HG03571 (cell line): ENCODE data around the gene MICAL3.

Source experiments
- ATAC-seq: cut with Tn5 transposase; IDR thresholded peaks from one replicate; pipeline ENCODE4 v1.9.1; 2021; ENCODE audit not compliant: unreplicated experiment

The MICAL3 gene

DNA sequence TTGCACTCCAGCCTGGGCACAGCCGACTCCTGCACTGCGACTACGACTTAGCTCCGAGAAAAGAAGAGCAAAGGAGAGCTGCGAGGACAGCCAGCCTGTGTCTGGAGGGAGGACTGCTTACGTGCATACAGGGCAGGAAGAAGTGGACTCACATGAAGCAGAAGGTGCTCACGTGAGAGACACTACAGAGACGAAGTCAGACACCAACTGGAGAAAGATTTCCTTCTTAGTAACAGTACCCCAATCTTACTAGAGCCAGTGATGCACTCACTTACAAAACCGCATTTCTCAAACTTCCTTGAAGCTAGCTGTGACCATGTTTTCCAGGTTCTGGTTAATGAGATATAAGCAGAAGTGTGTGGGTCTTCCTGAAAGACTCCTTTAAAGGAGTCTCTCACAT is 67.7 kb downstream of the MICAL3 start:
- no peak for ATAC-seq

DNA sequence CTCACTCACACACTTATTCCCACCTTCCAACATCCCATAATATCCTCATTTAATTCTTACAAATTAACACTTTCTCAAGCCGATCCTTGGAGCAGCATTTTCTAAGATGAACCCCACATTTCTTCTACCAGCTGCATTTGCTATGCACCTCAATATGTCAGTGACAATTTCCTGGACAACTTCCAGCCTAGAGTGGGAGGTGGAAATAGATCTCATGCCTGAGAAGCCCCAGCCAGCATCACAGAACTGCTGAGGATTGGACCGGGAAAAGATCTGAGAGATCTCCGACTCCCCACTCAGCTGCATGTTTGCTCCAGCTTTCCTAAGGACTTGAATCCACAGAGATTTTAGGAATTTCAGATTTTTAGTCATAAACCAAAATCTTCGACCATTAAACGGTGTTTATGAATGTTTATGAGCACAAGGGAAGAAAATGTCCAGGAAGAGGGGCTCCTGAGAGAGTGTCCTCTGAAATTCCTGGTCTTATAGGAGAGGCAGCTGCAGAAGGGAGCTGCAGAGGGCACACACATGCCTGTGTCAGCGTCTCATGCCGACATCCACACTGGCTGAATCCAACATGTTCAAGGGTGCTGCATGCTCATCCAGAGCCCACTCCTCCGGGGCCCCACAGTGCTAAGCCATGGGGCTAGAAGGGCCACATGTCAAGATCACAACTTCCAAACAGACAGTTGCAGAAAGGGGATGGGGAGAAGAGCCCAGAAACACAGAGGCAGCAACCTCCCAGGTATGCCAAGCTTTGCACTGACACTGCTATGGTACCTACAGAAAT is 68.6 kb downstream of the MICAL3 start:
- no peak for ATAC-seq

DNA sequence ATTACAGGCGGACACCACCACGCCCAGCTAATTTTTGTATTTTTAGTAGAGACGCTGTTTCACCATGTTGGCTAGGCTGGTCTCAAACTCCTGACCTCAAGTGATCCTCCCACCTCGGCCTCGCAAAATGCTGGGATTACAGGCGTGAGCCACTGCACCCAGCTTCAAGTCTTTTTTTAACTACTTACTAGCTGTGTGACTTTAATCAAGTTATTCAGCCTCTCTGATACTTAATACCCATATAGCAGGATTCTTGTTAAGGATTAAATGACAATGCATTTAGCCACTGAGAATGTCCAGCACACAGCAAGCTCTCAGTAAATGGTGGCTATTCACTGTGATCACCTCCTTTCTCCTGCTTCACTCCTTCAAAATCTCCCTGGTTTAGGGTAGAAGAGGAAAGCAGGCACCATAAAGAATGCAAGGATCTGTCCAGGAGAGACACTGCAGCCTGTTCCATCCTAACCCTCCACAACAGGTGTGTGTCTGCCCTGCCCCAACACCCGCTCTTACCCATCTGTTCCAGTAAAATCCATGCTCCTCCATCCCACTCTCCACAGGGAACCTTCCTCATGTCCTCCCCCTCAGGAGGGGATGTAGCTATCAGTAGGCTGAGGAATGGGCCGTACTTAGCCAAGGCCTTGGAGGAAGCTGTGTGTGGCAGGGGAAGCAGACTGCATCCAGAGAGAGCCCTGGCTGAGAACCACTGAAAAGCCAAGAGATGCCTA is 69.3 kb downstream of the MICAL3 start:
- ATAC-seq: no peak

DNA sequence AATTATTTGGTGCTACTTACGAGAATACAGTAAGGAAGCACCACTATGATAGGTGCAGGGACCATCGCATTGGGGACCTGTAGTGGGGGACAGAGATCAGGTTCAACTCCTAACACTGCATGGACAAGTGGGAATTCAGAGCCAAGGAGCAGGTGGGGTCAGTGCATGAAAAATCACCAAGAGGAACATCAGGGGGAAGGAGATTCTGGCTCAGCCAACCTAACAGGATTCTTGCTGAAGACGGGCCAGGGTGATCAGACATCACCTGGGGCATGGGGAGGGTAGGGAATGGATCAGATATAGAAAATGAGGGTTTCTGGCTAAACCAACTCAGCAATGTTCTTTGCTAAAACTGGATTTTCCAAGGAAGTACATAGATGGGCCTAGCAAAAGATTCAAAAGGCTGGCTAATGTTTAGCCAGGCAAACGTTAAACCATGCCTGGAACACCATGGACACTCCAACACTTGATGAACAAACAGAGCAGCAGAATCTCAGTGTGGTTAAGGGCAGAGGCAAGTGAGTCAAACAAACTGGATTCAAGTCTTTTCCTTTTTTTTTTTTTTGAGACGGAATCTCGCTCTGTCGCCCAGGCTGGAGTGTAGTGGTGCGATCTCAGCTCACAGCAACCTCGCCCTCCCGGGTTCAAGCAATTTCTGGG is 70.0 kb downstream of the MICAL3 start:
- no peak for ATAC-seq

DNA sequence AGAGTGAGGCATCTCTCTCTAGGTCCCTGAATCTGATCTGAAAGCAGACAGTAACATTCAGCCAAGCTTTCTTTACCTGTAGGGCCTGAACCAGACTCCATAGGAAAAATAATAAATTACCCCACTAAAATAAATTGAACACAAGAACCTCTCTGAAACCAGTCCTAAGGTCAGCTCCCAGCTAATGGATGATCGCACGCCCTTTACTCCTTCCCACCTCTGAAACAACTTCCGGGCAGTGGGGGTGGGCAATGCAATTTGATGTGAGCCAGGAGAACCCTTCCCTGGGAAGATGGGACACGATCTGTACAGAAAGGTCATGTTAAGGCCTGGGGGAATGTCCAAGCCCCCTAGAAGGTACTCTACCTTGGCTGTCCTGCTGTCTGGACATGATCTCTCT is 71.2 kb downstream of the MICAL3 start:
- no peak for ATAC-seq

DNA sequence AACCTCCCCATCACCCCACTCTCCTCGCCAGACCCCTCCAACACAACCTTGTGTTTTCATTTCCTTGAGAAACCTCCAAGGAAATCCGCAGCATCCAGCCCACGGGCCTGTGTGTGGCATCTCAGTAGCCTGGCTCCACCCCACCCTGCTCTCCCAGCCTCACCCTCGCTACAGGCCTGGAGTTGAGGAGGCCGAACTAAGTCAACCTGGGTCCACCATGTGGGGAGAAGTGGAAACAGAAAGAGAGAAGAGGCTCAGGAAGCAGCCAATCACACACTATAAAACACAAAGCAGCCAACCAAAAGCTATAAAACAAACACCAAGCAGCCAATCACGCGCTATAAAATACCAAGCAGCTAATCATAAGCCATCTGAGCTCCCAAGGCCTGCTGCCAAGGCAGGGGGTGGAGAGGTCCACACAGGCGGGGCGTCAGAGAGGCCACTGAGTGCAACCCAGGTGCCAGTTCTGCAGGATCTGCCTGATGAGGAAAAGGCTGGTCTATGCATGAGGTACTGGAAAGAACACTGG is 72.0 kb downstream of the MICAL3 start:
- ATAC-seq: no peak

DNA sequence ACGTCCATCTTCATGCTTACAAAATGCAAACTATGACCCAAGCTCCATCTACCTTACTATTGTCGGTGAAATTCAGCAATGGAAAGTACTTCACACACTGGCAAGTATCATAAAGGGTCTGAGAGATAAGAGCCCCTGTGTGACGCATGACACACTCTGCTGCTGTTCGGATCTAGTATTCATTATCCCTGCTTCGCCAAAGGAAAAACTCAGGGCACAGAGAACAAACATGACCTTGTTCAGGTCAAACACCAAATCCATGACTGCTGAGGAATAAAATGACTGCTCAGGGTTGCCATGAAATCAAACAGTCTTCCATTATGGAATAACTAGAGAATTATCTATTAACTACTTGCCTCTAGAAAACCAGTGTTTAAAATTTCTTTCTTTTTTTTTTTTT is 73.0 kb downstream of the MICAL3 start:
- no peak for ATAC-seq

DNA sequence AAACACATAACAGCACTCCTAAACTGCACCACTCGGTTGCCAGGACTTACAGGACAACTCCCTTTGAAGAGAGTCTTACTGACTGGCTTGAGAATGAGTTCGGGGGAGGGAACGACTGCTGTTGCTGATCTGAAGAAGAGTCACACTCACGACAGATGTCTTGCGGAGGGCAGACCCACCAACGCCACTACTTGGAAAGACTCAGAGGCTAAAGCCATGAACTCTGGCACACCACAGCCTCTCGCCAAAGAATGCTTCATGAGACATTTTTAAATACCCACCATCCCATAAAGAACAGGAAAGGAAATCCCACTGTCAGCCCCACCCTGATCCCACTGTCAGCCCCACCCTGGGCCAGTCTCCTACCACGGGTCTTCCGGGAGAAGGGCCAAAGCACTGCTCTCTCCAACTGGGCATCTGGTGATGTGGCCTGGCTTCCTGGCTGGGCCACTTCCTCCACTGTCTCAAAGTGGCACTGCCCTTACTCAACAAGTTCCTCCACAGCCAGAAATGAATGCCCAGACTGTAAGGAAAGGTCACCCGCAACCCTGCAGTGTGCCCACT is 73.6 kb downstream of the MICAL3 start:
- ATAC-seq: no peak

DNA sequence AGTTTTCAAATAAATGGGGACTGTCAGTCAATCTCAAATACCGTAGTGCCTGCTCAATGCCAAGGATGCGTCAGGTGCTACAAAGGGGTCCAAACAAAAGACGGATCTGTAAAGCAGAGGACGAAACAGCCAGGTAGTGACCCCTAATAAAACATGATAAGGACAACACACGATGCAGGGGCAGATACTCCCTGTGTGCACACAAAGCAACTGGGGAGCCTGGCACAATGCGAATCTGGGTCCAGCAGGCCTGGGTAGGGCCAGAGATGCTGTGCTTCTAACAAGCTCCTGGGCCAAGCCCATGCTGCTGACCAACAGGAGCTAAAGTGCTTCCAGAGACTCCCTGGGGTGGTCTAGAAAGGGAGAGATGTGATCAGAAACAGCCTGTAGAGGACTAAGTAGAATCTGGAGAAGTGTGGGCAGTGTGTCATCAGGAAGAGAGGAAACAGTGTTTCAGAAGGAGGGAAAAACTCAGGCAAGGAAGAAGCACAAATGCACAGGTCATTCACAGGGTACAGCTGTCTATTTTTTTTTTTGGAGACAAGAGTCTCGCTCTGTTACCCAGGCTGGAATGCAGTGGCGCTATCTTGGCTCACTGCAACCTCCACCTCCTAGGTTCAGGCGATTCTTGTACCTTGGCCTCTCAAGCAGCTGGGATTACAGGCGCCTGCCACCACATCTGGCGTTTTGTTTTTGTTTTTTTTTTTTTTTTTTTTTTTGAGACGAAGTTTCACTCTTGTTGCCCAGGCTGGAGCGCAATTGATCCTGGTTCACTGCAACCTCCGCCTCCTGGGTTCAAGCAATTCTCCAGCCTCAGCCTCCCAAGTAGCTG is 74.5 kb downstream of the MICAL3 start:
- no peak for ATAC-seq

DNA sequence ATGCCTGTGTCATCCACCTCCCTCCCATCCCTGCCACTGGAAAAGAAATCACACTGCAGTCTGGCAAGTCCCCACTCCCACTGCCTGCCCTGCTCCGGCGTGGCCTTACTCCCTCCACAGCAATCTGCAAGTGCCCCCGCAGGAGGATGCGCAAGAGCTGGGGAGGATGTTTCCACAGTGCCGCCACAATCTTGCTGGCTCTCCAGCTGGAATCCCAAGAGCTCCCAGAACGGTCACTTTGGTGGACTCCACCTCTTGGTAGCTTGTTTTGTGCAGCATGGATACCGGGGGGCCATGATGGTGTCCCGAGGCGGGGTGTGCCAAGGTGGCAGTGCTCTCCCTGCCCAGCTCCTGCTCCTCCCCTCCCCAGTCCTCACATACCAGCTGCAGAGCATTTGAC is 76.3 kb downstream of the MICAL3 start:
- no peak for ATAC-seq

DNA sequence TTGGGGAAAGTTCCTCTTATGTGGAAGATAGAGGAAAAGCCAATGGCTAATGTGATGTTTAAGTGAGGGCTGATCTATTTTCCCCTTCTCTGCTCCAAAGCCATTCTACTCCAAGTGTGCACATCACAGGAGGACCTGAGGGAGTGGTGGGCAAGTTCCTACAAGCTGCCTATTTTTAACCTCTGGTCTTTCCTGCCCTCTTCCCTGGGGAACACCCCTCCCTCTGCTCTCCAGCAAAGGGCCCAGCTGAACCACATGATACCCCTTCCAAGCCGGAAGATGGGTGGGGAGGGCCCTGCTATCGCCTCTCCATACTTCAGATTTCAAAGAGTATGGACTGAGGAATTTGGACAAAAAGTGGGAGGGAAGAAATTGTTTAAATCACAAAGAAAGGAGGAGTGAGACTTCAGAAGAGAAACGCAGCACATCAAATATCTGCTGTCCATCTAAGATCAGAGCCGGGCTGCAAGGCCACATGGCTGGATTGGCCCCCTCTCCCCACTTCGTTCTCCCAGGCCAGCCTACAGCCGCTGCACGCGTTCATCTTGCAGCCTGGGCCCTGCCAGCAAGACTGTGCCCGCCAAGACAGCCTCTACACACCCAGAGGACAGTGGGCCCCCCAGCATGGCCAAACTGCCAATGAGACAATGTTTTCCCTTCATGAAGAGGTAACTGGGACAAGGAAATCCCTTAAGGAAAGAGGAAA is 77.5 kb downstream of the MICAL3 start:
- no peak for ATAC-seq

DNA sequence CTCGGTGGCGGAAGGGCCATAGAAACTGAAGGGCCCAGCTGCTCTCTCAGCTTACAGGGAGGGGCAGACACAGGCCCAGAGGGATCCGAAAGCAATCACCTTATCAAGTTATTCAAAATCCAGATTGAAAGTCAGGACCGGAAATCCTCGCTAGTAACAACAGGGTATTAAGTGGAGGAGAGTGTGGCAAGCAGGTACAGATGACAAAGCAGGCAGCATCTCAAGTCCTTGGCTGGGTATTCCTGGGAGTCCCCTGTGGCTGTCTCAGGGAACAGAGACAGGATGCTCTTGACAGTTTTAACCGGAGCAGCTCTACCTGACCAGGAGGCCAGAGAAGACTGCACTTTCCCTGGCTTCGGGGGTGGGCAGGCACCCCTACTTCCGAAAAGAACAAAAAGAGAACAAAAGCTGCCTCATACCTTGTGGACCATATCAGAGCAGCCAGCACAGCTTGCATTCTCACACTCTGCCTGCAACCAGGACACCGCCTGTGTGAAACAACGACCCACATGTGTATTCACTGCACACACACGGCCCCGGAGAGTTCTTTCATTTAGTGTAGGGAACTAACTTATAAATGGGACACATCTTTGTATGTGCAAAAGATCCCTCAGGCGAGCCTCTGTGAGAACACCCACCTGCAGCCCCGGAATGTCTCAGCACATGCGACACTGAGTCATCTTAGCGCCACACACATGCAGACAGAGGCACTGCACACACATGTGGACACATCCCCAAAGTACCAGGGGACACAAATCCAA is 78.3 kb downstream of the MICAL3 start:
- ATAC-seq: no peak

DNA sequence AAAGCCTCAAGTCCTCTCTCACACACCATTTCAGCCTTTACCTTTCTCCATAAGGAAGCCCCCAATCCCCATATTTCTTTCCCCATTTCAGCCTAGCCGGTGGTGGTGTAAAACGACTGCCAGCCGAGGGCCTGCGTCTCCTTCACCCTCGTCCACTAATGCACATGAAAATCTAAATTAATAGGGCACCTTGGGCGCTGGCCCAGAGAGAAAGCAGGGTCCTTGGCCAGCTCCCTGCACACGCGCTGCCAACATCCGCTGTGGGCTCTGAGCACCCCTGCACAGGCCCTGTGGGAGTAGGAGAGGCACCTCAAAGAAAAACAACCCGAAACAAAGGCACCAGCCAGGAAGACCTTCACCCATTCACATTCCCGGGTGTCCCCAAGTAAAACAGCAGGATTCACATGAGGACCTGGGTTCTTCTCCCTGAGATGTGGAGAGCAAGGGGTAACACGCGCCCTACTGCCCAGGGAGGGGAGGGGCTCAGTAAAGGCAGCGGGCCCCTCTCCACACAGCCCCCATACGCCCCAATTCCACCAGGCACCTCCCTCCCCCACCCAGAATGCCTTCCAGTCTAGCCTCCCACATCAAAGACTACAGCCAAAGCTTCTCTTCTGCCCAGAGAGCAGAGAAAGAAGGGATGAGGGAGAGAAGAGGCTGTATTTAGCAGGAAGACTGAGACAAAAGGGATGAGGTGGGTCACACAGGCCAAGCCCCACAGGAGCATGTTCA is 79.0 kb downstream of the MICAL3 start:
- no peak for ATAC-seq

DNA sequence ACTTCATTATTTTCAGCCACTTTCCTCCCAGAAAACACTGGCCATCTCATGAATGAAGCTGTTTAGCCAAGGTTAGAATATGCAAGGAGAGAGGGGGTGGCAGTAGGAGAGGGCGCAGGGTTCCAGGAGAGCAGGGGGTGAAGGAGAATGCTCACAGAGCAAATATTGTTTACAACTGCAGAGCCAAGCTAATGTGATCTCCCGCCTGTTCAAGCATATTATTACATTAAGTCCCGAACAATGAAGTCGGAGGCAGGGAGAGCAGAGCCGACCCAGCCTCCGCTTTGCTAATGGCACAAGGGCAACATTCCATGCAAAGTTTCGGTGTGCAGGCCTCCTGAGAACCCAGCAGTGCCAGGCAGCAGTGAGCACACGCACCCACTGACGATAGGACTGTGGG is 80.1 kb downstream of the MICAL3 start:
- no peak for ATAC-seq

DNA sequence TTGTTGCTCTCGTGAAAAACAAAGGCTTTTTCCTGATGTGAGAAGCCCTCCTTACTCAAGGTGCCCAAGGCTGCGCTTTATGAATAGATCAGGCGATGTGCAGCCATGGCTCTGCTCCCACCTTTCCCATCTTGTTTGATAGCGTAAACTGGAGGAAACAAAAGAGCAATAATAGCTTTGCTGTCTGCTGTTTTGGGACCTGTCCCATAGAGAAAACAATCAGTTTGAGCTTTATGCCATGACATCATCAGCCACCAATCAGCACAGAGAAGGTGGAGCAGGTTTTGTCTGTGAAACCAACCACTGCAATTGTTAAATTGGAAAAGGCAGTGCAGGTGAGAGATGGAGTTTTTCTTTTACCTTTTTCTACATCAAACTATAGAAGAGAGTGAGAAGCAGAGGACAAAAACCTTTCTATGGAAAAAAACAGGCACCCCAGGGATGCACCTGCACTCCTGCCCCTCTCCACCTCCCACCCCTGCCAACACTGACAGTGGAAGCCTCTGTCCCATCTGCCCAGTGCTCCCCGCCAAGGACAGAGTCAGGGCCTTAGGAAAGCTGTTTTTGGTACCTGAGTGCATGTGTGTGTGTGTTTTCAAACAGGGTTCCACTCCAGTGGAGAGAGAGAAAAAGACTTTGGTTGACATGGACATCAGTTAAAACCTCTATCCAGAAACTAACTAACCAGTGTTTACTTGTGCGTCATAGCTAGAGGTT is 80.7 kb downstream of the MICAL3 start:
- ATAC-seq: no peak

DNA sequence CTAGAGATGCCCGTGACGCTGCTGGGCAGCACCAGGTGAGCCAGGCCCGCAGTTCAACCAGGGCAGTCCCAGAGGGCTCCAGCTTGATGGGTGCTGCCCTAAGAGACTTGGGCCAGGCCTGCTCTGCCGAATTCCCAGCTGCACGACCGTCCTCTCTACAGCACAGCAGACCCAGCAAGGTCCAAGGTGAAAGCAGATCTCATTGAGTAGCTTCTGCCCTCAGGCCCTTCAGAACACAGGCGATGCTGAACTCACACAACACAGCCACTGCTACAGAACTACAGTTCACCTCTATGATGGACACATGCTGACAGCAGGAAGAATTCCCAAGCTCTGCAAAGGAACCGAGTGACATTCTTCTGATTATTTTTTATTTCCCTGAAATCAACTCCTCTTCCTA is 81.6 kb downstream of the MICAL3 start:
- no peak for ATAC-seq

DNA sequence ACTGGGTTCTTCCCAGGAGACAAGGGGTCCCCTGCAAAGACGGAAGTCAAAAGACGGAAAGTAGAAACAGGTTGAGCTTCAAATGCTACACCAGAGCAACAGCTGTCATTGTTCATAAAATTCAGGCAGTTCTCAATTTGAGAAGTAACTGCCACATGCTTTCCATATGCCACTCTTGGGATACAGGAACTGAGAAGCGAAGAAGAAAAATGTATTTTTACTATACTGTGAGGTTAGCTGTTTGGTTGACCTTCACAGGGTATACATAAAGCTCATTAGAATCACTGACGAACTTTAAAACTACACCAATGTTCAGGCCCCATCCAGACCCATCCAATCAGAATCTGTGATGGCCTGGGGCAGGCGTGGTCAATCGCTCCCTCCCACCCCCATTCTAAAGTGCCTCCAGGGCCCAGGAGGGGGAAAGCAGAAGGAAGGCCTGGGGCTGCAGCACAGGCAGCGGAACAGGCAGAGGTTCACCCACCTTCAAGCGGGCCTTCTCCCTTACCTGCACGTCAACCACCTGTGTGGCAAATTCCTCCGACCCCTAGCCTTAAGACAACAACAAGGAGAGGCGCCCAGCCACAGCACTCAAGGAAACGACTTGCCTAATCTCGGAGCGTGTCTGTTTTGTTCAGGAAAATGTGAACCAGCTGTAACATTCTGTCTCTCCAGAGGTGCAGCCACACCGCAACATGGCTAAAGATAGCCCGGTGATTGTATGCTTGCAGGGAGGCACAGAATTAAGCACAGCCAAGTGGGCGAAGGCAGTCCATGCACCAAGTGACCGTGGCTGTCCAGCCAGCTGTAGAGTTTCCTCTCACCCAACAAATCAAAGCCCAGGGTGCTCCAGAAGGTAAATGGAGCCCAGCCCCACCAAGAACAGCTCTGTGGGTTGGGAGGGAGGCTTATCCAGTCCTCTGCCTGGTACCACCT is 82.6 kb downstream of the MICAL3 start:
- no peak for ATAC-seq
